ENCODE measurements around the gene TMEM145. TPM values are rescaled to one million over a fixed set of nuclear protein-coding genes. Genes with fewer than 3 reads are reported as not detected.
"Not testable (repeated sequence)": the region's sequence is repeated elsewhere in the genome, so short reads cannot be mapped to it uniquely, and the experiment has no call there.

The TMEM145 gene
- polyA plus RNA-seq, 4 donors, result 0.76 to 1.2 (median 0.83) TPM

DNA sequence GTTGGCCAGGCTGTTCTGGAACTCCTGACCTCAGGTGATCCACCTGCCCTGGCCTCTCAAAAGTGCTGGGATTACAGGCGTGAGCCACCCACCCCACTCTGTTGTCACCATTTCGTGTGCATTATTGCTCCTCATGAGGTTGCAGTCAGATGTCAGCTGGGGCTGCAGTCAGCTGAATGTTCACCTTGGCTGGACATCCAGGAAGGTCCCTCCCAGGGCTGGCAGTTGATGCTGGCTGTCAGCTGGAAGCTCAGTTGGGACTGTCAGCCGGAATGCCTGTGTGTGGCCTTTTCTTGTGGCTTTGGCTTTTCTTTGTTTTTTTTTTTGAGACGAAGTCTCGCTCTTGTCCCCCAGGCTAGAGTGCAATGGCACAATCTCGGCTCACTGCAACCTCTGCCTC lies 18.9 kb downstream of the TMEM145 start:
- DNase-seq (ENCODE audit: low read depth in 4 of 4, low spot score in 3 of 4), result no peak

GRCh38 chr19:42333018-42333417 lies 19.9 kb downstream of the TMEM145 start:
- no peak for DNase-seq (ENCODE audit: low read depth in 4 of 4, low spot score in 3 of 4)

- DNase-seq (ENCODE audit: low read depth in 4 of 4, low spot score in 3 of 4), result no peak
Measured at GRCh38 chr19:42333975-42334696, 21.0 kb downstream of the TMEM145 start.

DNA sequence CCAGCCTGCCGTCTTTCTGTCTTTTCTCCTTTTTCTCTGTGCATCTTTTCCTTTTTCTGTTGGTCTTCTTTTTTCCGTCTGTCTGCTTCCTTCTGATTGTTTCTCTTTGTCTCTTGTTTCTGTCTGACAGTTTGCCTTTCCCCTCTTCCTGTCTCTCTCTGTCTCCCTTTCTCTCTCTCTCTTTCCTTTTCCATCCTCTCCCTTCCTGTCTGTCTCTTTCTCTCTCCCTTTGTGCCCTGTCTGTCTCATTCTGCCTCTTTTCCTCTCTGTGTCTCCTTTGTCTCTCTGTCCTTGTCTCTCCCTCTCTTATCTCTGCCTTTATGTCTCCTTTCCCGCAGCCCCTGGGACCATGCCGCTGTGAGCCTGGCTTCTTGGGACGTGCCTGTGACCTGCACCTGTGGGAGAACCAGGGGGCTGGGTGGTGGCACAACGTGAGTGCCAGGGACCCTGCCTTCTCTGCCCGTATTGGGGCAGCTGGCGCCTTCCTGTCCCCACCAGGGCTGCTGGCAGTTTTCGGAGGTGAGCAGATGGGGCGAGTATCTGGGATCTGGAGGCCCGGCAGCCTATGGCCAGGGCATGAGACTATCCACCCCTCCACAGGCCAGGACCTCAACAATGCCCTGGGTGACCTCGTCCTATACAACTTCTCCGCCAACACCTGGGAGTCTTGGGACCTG lies 21.7 kb downstream of the TMEM145 start:
- DNase-seq (ENCODE audit: low read depth in 4 of 4, low spot score in 3 of 4), result no peak

- no peak for DNase-seq (ENCODE audit: low read depth in 4 of 4, low spot score in 3 of 4)
Measured at GRCh38 chr19:42335374-42335936, 22.3 kb downstream of the TMEM145 start.

- no peak for DNase-seq (ENCODE audit: low read depth in 4 of 4, low spot score in 3 of 4)
Measured at GRCh38 chr19:42335971-42336370, 22.9 kb downstream of the TMEM145 start.

DNA sequence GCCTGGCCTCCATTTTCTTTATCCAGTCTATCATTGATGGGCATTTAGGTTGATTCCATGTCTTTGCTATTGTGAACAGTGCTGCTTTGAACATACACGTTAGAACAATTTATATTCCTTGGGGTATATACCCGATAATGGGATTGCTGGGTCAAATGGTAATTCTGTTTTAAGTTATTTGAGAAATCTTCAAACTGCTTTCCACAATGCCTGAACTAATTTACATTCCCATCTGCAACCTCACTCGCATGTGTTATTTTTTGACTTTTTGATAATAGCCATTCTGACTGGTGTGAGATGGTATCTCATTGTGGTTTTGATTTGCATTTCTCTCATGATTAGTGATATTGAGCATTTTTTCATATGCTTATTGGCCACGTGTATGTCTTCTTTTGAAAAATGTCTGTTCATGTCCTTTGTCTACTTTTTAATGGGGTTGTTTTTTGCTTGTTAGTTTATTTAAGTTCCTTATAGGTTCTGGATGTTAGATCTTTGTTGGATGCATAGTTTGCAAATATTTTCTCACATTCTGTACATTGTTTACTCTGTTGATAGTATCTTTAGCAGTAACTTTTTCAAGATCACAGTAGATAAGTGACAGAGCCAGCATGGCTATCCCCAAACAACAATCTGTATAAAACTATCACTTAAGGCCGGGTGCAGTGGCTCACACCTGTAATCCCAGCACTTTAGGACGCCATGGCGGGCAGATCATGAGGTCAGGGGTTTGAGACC lies 26.2 kb downstream of the TMEM145 start:
- not testable (repeated sequence) for DNase-seq (ENCODE audit: low read depth in 4 of 4, low spot score in 3 of 4)

DNA sequence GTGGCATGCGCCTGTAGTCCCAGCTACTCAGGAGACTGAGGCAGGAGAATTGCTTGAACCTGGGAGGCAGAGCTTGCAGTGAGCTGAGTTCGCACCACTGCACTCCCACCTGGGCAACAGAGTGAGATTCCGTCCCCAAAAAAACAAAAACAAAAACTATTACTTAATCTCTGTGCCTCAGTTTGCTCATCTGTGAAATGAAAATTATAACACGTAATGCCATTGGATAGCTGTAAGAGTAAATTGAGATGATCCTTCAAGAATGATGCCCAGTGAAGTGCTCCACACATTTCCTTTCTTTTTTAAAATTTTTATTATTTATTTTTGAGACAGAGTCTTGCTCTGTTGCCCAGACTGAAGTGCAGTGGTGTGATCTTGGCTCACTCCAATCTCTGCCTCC lies 26.8 kb downstream of the TMEM145 start:
- not testable (repeated sequence) for DNase-seq (ENCODE audit: low read depth in 4 of 4, low spot score in 3 of 4)

- DNase-seq (ENCODE audit: low read depth in 4 of 4, low spot score in 3 of 4), result no peak
Measured at GRCh38 chr19:42343344-42344110, 30.4 kb downstream of the TMEM145 start.

DNA sequence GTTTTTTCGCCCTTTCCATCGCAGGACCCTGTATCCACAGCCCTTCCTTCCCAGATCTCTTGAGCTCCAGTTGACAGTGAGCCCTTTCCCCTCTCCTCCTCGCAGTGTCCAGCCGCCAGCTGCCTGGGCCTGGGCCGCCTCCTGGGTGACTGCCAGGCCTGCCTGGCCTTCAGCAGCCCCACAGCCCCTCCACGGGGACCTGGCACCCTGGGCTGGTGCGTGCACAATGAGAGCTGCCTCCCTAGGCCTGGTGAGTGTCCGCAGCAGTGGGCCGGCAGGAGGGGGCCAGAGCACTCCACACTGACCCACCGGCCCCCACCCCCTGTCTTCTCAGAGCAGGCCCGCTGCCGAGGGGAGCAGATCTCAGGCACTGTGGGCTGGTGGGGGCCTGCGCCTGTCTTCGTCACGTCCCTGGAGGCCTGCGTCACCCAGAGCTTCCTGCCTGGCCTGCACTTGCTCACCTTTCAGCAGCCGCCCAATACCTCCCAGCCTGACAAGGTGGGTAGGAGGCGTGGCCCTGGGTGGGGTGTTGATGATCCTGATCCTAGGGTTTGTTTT lies 31.3 kb downstream of the TMEM145 start:
- no peak for DNase-seq (ENCODE audit: low read depth in 4 of 4, low spot score in 3 of 4)

DNA sequence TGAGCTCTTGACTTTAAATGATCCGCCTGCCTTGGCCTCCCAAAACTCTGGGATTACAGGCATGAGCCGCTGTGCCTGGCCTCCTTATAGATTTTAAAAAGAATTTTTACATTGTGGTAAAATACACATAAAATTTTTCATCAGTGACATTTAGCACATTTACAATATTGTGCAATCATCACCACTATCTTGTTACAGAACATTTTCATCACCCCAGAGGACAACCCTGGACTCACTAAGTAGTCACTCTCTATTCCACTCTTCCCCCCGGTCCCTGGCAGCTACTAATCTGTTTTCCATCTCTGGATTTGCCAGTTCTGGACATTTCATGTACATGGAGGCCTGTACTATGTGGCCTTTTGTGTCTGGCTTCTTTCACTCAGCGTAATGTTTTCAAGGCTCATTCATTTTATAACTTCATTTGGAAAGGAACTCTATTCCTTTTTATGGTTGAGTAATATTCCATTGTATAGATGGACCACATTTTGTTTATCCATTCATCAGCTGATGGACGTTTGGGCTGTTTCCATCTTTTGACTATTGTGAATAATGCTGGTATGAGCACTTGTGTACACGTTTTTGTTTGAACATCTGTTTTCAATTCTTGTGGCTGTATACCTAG lies 32.2 kb downstream of the TMEM145 start:
- no peak for DNase-seq (ENCODE audit: low read depth in 4 of 4, low spot score in 3 of 4)

DNA sequence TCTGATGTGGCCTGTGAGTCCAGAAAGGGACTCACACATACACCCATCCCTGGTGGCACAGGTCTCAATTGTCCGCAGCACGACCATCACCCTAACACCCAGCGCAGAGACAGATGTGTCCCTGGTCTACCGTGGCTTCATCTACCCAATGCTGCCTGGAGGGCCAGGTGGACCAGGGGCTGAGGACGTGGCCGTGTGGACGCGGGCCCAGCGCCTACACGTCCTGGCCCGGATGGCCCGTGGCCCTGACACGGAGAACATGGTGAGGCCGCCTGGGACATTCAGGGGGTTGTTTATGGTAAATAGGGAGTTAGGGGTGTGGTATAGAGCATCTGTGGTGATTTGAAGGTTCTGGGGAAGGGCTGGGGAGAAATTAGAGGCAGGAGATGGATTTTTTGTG lies 35.1 kb downstream of the TMEM145 start:
- DNase-seq (ENCODE audit: low read depth in 4 of 4, low spot score in 3 of 4), result no peak

DNA sequence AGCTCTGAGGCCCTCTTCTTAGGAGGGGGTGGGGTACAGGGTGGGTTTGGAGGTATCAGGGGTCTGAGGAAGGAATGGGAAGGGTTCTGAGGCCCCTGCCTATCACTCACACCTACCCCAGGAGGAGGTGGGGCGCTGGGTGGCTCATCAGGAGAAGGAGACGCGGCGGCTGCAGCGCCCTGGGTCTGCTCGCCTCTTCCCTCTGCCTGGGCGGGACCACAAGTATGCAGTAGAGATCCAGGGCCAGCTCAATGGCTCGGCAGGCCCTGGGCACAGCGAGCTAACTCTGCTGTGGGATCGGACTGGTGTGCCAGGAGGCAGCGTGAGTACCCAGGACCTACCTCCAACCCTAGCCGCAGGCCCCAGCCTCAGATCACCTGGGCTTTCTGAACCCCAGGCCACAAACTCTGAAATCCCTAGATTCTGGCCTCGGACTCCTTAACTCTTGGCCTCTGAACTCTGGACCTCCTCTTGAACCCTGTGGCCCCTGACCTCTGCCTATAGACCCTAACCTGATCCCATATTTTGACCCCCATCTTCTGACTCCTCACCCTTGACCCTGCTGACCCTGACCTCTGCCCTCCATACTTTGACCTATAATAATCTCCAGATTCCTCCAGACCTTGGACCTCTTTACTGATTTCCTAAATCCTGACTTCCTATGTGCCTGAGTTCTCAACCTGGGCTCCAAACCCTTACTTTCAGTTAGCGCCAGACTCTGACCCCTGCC lies 36.4 kb downstream of the TMEM145 start:
- DNase-seq (ENCODE audit: low read depth in 4 of 4, low spot score in 3 of 4), result no peak

GRCh38 chr19:42350417-42350816 lies 37.3 kb downstream of the TMEM145 start:
- DNase-seq (ENCODE audit: low read depth in 4 of 4, low spot score in 3 of 4), result no peak

- DNase-seq (ENCODE audit: low read depth in 4 of 4, low spot score in 3 of 4), result no peak
Measured at GRCh38 chr19:42351079-42351735, 38.1 kb downstream of the TMEM145 start.

DNA sequence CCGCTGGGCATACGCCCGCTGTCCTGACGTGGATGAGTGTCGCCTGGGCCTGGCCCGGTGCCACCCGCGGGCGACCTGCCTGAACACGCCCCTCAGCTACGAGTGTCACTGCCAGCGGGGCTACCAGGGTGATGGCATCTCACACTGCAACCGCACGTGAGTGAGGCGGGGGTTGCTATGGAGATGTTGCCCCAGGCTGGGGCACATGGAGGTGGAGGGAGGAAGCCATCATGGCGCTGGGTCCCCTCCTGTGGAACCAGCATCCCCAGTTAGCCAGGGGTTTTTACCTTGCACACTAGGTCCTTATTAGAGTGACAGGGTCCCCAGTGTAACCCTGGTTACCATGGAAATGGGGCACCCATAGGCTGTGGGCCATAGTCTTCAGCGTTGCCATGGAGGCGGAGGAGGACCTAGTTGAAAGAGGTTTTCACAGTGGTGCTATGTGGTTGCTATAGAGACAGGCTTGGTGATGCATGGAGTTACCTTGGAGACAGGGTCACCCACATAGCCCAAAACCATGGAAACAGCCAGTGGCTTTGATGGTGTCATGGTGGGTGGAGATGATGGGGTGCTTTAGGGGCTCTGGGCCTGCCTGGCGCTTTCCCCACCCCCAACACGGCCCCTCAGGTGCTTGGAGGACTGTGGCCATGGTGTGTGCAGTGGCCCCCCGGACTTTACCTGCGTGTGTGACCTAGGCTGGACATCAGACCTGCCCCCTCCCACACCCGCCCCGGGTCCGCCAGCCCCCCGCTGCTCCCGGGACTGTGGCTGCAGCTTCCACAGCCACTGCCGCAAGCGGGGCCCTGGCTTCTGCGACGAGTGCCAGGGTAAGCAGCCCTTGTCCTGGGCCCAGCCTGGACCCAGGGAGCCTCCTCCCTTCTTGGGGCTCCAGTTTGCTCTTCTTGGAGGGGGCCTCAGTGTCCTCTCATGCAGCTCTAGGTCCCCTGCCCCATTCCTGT lies 39.5 kb downstream of the TMEM145 start:
- peak in 2 of 4 donors; percentile 0 to 7 for DNase-seq (ENCODE audit: low read depth in 4 of 4, low spot score in 3 of 4)

GRCh38 chr19:42353341-42354015 lies 40.4 kb downstream of the TMEM145 start:
- DNase-seq (ENCODE audit: low read depth in 4 of 4, low spot score in 3 of 4), result no peak

Data from right renal pelvis (tissue), 4 donors.